ENCODE data around the gene ATP6AP1.

Gene ATP6AP1

GRCh38 chrX:154462396-154462795 lies 33.9 kb downstream of the ATP6AP1 start:
- Histone ChIP-seq H3K9me2 (replicated peaks; ENCODE audit: insufficient read depth, low read length) (no peaks in the 10 kb centered on the region), H3K27me3 (ENCODE audit: low read length) (no peaks in the 10 kb centered on the region), H3K4me2 (ENCODE audit: low read depth, low read length, poor library complexity, severe bottlenecking) (no peak overlapping the region), H3K9ac (ENCODE audit: low read length) (no peak overlapping the region), H3F3A (ENCODE audit: insufficient read depth) (0 out of 2 replicates have a peak, but pooled peaks cover 1% of the 10 kb centered on the region), H3K4me3 (ENCODE audit: insufficient read depth, low read length, poor library complexity, severe bottlenecking) (no peak overlapping the region), H4K20me1 (ENCODE audit: low read depth, low read length) (no peaks in the 10 kb centered on the region), H3K9me3 (ENCODE audit: insufficient read depth, low read length) (no peaks in the 10 kb centered on the region), H2AFZ (ENCODE audit: low read depth, low read length, severe bottlenecking) (no peak overlapping the region), H3K36me3 (ENCODE audit: low read length) (no peaks in the 10 kb centered on the region), H3K79me2 (ENCODE audit: insufficient read depth, low read length) (peaks cover 10% of the 10 kb centered on the region), H3K27ac (ENCODE audit: low read depth, low read length) (no peak overlapping the region)
- TF ChIP-seq, protein P1, sequence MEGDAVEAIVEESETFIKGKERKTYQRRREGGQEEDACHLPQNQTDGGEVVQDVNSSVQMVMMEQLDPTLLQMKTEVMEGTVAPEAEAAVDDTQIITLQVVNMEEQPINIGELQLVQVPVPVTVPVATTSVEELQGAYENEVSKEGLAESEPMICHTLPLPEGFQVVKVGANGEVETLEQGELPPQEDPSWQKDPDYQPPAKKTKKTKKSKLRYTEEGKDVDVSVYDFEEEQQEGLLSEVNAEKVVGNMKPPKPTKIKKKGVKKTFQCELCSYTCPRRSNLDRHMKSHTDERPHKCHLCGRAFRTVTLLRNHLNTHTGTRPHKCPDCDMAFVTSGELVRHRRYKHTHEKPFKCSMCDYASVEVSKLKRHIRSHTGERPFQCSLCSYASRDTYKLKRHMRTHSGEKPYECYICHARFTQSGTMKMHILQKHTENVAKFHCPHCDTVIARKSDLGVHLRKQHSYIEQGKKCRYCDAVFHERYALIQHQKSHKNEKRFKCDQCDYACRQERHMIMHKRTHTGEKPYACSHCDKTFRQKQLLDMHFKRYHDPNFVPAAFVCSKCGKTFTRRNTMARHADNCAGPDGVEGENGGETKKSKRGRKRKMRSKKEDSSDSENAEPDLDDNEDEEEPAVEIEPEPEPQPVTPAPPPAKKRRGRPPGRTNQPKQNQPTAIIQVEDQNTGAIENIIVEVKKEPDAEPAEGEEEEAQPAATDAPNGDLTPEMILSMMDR (IDR thresholded peaks at IDR 0.05; ENCODE audit: insufficient read depth, low read length, poor library complexity, severe bottlenecking): no peak
- no peak for TF ChIP-seq EZH2phosphoT487 (conservative IDR thresholded peaks at IDR 0.05; ENCODE audit: low read length)

GRCh38 chrX:154463611-154464220 lies 35.2 kb downstream of the ATP6AP1 start:
- TF ChIP-seq, protein P1 (IDR thresholded peaks at IDR 0.05; ENCODE audit: insufficient read depth, low read length, poor library complexity, severe bottlenecking): no peak
- TF ChIP-seq EZH2phosphoT487 (conservative IDR thresholded peaks at IDR 0.05; ENCODE audit: low read length): no peak

GRCh38 chrX:154464806-154465365 lies 36.4 kb downstream of the ATP6AP1 start:
- no peak for TF ChIP-seq EZH2phosphoT487 (conservative IDR thresholded peaks at IDR 0.05; ENCODE audit: low read length)
- TF ChIP-seq, protein P1 (IDR thresholded peaks at IDR 0.05; ENCODE audit: insufficient read depth, low read length, poor library complexity, severe bottlenecking): no peak
- H3K4me3 ChIP-seq (ENCODE audit: insufficient read depth, low read length, poor library complexity, severe bottlenecking): no peak overlapping the region
- H4K20me1 ChIP-seq (ENCODE audit: low read depth, low read length): no peaks in the 10 kb centered on the region
- no peaks in the 10 kb centered on the region for H3K36me3 ChIP-seq (ENCODE audit: low read length)
- no peak overlapping the region for H3K27ac ChIP-seq (ENCODE audit: low read depth, low read length)
- no peaks in the 10 kb centered on the region for H3K79me2 ChIP-seq (ENCODE audit: insufficient read depth, low read length)
- no peaks in the 10 kb centered on the region for H3K27me3 ChIP-seq (ENCODE audit: low read length)
- no peaks in the 10 kb centered on the region for H3K9me3 ChIP-seq (ENCODE audit: insufficient read depth, low read length)
- no peak overlapping the region for H2AFZ ChIP-seq (ENCODE audit: low read depth, low read length, severe bottlenecking)
- no peaks in the 10 kb centered on the region for H3F3A ChIP-seq (ENCODE audit: insufficient read depth)
- no peaks in the 10 kb centered on the region for H3K9me2 ChIP-seq (replicated peaks; ENCODE audit: insufficient read depth, low read length)
- H3K9ac ChIP-seq (ENCODE audit: low read length): no peak overlapping the region
- H3K4me2 ChIP-seq (ENCODE audit: low read depth, low read length, poor library complexity, severe bottlenecking): no peak overlapping the region

More at GRCh38 chrX:154463611-154464220, 35.2 kb downstream of the ATP6AP1 start:
- Histone ChIP-seq H4K20me1 (ENCODE audit: low read depth, low read length) (no peaks in the 10 kb centered on the region), H2AFZ (ENCODE audit: low read depth, low read length, severe bottlenecking) (no peak overlapping the region), H3K27ac (ENCODE audit: low read depth, low read length) (no peak overlapping the region), H3F3A (ENCODE audit: insufficient read depth) (no peaks in the 10 kb centered on the region), H3K27me3 (ENCODE audit: low read length) (no peaks in the 10 kb centered on the region), H3K79me2 (ENCODE audit: insufficient read depth, low read length) (peaks cover 7% of the 10 kb centered on the region), H3K9ac (ENCODE audit: low read length) (no peak overlapping the region), H3K4me2 (ENCODE audit: low read depth, low read length, poor library complexity, severe bottlenecking) (no peak overlapping the region), H3K4me3 (ENCODE audit: insufficient read depth, low read length, poor library complexity, severe bottlenecking) (no peak overlapping the region), H3K9me3 (ENCODE audit: insufficient read depth, low read length) (no peaks in the 10 kb centered on the region), H3K36me3 (ENCODE audit: low read length) (no peaks in the 10 kb centered on the region), H3K9me2 (replicated peaks; ENCODE audit: insufficient read depth, low read length) (no peaks in the 10 kb centered on the region)
